DND-41 (cell line): ENCODE data around the gene OSR1.

Source experiments
- ATAC-seq: fragments of 200-7000 bp; cut with Tn5 transposase; 3 replicates; pipeline ENCODE4 v1.9.1; 2021; ENCODE audit warnings: low read depth; ENCODE audit not compliant: insufficient read depth
- DNase-seq: peaks from one replicate; pipeline ENCODE4 v3.0.0-alpha.2; 2020
- H2AFZ ChIP-seq: 2 replicates; pipeline ENCODE4 v1.6.0; 2012; ENCODE audit warnings: low read depth, low read length
- H3K27ac ChIP-seq: 2 replicates; pipeline ENCODE4 v1.5.1; 2012; ENCODE audit warnings: low read length, inconsistent platforms
- H3K27me3 ChIP-seq: fragments of 200-600 bp; sonication (generic); 2 replicates; pipeline ENCODE4 v1.6.0; 2012; ENCODE audit warnings: low read length, mild to moderate bottlenecking, inconsistent platforms; ENCODE audit not compliant: insufficient read depth, poor library complexity
- H3K36me3 ChIP-seq: 2 replicates; pipeline ENCODE4 v1.5.1; 2012; ENCODE audit warnings: low read length, inconsistent platforms; ENCODE audit not compliant: insufficient read depth
- H3K4me1 ChIP-seq: 2 replicates; pipeline ENCODE4 v1.5.1; 2012; ENCODE audit warnings: mild to moderate bottlenecking, low read length; ENCODE audit not compliant: insufficient read depth
- H3K4me2 ChIP-seq: 2 replicates; pipeline ENCODE4 v1.6.0; 2012; ENCODE audit warnings: mild to moderate bottlenecking, moderate library complexity, low read length, inconsistent platforms; ENCODE audit not compliant: insufficient read depth
- H3K4me3 ChIP-seq, 2 experiments: fragments of 200-600 bp in 1 of 2; shearing (Covaris generic) in 1 of 2; 2 replicates each; pipeline ENCODE4 v1.5.1; 2012 to 2016; ENCODE audit warnings: inconsistent platforms in 2 of 2, low read length in 2 of 2, mild to moderate bottlenecking in 2 of 2, low read depth in 1 of 2, moderate library complexity in 1 of 2
- H3K79me2 ChIP-seq: 2 replicates; pipeline ENCODE4 v1.6.0; 2012; ENCODE audit warnings: low read length, inconsistent platforms; ENCODE audit not compliant: insufficient read depth
- H3K9ac ChIP-seq: 2 replicates; pipeline ENCODE4 v1.6.0; 2012; ENCODE audit warnings: low read depth, mild to moderate bottlenecking, inconsistent platforms, low read length, moderate library complexity
- H3K9me3 ChIP-seq: 2 replicates; pipeline ENCODE4 v1.5.1; 2012; ENCODE audit warnings: low read length, moderate library complexity, mild to moderate bottlenecking, inconsistent platforms; ENCODE audit not compliant: insufficient read depth, severe bottlenecking
- H4K20me1 ChIP-seq: 2 replicates; pipeline ENCODE4 v1.6.0; 2012; ENCODE audit warnings: low read length; ENCODE audit not compliant: insufficient read depth
- EZH2 ChIP-seq: IDR thresholded peaks from 3 replicates; pipeline ENCODE4 v1.6.1; 2012; ENCODE audit warnings: borderline replicate concordance, low read depth, mild to moderate bottlenecking, moderate library complexity, low read length, inconsistent platforms; ENCODE audit not compliant: severe bottlenecking
- TF ChIP-seq, protein P1 (sequence below): IDR thresholded peaks from 2 replicates; pipeline ENCODE4 v1.5.1; 2012; ENCODE audit warnings: borderline replicate concordance, low read length, moderate library complexity, mild to moderate bottlenecking; ENCODE audit not compliant: poor library complexity, severe bottlenecking; ENCODE audit errors: extremely low read depth

OSR1 gene

DNA sequence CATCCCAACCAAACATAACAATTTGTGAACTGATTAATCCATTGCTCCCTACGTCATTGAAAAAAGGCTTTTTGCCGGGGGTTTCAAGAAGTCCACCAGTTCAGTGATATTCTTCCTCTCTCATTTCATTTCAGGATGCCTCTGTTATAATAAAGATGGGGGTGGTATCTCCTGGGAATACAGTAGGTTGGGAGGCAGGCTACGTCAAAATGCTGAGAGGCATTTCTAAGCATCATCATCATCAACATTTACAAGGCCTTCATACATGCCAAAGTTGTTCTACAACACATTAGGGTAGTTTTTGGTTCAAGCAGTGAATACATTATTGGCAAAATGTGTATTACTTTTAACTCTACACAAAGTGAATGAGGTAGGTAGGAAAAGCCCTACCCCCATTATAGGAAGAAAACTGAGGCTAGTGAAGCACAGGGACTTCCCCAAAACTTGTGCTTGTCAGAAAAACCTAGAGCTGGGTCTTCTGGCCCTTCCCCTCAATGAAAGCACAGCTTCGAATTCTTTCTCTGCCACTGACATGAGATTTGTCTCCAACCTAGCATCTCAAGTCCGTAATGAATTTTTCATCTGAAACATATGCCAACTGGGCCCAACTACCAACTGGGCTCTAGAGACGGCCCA lies 11.3 kb downstream of the OSR1 start:
- Histone ChIP-seq H3K4me3 (peak overlapping the region; percentile 54 to 72), H4K20me1 (no peaks in the 10 kb centered on the region), H3K27ac (peak overlapping the region; percentile 86), H3K27me3 (no peaks in the 10 kb centered on the region), H3K4me2 (peak overlapping the region; percentile 81), H3K9me3 (no peaks in the 10 kb centered on the region), H3K9ac (peak overlapping the region; percentile 87), H2AFZ (peak overlapping the region; percentile 84), H3K36me3 (no peaks in the 10 kb centered on the region), H3K4me1 (peaks cover 21% of the 10 kb centered on the region), H3K79me2 (peaks cover 11% of the 10 kb centered on the region; the same call in 1 of the 2 replicates)
- no peak for DNase-seq
- ATAC-seq = 0 out of 3 replicates have a peak, but pooled peaks have one; percentile 0
- TF ChIP-seq, protein P1, sequence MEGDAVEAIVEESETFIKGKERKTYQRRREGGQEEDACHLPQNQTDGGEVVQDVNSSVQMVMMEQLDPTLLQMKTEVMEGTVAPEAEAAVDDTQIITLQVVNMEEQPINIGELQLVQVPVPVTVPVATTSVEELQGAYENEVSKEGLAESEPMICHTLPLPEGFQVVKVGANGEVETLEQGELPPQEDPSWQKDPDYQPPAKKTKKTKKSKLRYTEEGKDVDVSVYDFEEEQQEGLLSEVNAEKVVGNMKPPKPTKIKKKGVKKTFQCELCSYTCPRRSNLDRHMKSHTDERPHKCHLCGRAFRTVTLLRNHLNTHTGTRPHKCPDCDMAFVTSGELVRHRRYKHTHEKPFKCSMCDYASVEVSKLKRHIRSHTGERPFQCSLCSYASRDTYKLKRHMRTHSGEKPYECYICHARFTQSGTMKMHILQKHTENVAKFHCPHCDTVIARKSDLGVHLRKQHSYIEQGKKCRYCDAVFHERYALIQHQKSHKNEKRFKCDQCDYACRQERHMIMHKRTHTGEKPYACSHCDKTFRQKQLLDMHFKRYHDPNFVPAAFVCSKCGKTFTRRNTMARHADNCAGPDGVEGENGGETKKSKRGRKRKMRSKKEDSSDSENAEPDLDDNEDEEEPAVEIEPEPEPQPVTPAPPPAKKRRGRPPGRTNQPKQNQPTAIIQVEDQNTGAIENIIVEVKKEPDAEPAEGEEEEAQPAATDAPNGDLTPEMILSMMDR = no peak
- no peak for TF ChIP-seq EZH2

DNA sequence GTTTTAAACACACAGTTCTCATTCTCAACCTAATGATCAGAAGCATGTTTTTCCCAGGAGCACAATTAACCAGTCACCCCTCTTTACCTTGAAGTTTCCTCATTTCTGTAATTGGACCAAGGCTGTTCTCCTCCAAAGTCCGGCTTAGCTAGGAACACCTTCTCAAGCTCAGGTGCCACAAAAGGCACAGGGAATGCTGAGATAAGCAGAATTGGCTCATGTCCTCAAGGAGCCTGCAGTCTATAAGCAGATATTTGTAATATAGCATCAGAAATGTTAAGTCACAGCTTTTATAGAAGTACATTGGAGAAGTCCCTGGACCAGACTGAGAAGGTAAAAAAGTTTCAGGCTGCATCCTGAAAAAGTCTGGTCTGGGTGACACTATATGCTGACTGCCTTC lies 20.7 kb downstream of the OSR1 start:
- Histone ChIP-seq H3K27me3 (no peaks in the 10 kb centered on the region), H3K4me1 (no peaks in the 10 kb centered on the region), H3K9me3 (no peaks in the 10 kb centered on the region), H3K27ac (no peak overlapping the region), H3K4me3 (no peak overlapping the region), H3K36me3 (no peaks in the 10 kb centered on the region), H4K20me1 (no peaks in the 10 kb centered on the region), H3K4me2 (no peak overlapping the region), H3K9ac (no peak overlapping the region), H2AFZ (no peak overlapping the region), H3K79me2 (no peaks in the 10 kb centered on the region)
- DNase-seq (no peak), ATAC-seq (no peak)
- TF ChIP-seq EZH2 = no peak
- TF ChIP-seq, protein P1 = no peak

DNA sequence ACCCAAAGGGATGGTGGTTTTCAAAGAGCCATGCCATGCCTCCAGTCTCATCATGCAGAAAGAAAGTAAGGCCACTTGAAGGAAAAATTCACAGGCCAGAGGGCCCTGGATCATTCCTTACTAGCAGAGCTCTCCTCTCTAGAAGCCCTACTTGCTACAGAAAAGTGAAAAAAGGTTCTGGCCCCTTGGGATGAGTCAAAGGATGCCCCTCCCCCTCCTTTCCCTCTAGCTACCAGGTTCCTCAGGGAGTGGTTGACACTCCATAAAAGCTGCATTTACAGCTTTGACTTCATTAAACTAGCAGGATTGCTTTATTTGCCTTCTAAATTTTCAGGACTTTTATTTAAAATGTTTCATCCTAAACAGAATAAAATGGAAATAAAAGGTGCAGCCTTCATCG lies 21.2 kb downstream of the OSR1 start:
- Histone ChIP-seq H3K9me3 (no peaks in the 10 kb centered on the region), H3K4me3 (no peak overlapping the region), H3K27me3 (no peaks in the 10 kb centered on the region), H3K4me2 (no peak overlapping the region), H2AFZ (no peak overlapping the region), H4K20me1 (no peaks in the 10 kb centered on the region), H3K36me3 (no peaks in the 10 kb centered on the region), H3K4me1 (no peaks in the 10 kb centered on the region), H3K9ac (no peak overlapping the region), H3K27ac (no peak overlapping the region), H3K79me2 (no peaks in the 10 kb centered on the region)
- ATAC-seq (no peak), DNase-seq (no peak)
- TF ChIP-seq EZH2 = no peak
- TF ChIP-seq, protein P1 = no peak

DNA sequence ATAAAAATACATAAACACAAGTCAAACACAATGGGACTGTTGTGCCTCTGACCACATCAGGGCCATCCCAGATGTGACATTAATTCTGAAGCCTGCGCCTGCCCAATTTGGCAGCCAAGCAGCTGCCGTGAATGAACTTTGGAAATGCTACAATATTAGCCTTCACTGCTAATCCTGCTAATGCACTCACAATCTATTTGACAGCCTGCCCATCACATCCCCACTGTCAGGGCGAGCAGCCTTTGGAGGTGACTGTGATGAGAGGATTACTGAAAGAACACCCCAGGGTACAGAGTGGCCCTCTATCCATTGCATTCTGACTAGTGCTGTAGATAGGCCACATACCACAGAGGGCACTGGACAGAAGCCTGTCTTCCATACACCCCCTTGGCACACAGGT lies 21.6 kb downstream of the OSR1 start:
- Histone ChIP-seq H3K4me3 (no peak overlapping the region), H2AFZ (no peak overlapping the region), H3K27ac (no peak overlapping the region), H4K20me1 (no peaks in the 10 kb centered on the region), H3K27me3 (no peaks in the 10 kb centered on the region), H3K9me3 (no peaks in the 10 kb centered on the region), H3K4me1 (no peaks in the 10 kb centered on the region), H3K36me3 (no peaks in the 10 kb centered on the region), H3K4me2 (no peak overlapping the region), H3K9ac (no peak overlapping the region), H3K79me2 (no peaks in the 10 kb centered on the region)
- ATAC-seq = no peak
- no peak for DNase-seq
- TF ChIP-seq, protein P1 = no peak
- TF ChIP-seq EZH2 = no peak
